HG02642 (cell line): ENCODE measurements around the gene TSPAN5.

Experiments used
- ATAC-seq: cut with Tn5 transposase; IDR thresholded peaks from one replicate; pipeline ENCODE4 v1.9.1; 2021; ENCODE audit warnings: mild to moderate bottlenecking; ENCODE audit not compliant: unreplicated experiment, poor library complexity

Gene TSPAN5

GRCh38 chr4:98625399-98625798, 33.0 kb downstream of the TSPAN5 start:
- no peak for ATAC-seq

GRCh38 chr4:98624642-98625041, 33.8 kb downstream of the TSPAN5 start:
- no peak for ATAC-seq

DNA sequence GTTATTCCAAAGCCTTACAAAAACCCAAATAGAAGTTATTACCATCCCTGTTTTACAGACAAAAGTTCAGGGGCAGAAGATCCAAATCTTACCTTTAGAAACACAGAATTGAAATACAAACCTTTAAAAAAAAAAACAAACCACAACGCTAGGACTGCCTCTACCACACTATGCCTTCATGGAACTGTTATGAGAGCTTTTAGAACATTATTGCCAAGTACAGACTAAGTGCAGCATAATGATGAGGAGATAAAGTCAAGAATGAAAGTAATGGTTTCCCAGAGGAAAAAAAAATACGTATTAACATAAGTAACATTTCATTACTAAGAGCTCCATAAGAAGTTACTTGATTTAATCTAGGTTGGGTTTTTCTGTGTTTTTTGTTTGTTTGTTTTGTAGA, 34.3 kb downstream of the TSPAN5 start:
- no peak for ATAC-seq

GRCh38 chr4:98623126-98623802, 35.1 kb downstream of the TSPAN5 start:
- no peak for ATAC-seq

GRCh38 chr4:98620087-98620784, 38.2 kb downstream of the TSPAN5 start:
- ATAC-seq = no peak

- no peak for ATAC-seq
Observed at GRCh38 chr4:98619180-98619579, 39.2 kb downstream of the TSPAN5 start.

GRCh38 chr4:98618680-98619079, 39.7 kb downstream of the TSPAN5 start:
- no peak for ATAC-seq

DNA sequence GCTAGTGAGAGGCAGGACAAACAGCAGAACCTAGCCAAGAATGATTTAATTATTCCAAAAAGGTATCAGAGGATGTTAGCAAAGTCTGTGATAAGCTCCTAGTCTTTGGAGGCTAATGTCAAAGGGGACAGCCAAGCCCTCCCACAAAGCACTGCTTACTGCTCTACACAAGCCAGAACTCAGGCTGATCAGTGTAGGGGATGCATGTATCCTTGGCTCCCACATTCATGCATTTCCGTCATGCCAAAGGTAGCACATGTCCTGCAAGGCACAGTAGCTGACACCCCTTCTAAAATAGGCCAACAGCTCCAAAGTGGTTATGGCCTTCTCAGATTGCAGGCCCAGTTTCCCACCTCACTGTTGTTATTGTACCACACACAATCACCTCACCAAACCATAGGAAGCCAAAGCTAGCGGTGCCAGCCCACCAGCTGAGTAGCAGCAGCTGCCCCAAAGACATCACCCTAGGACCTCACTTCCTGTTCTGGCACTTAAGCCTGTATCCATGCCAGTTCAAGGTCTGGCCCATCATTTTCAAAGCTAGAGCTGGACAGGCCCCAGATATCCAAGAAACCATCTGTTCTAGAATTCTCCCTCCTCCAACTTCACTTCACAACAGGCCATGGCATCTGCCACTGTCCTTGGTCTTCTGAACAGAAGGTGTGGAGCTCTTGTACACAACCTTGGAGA, 40.9 kb downstream of the TSPAN5 start:
- no peak for ATAC-seq

DNA sequence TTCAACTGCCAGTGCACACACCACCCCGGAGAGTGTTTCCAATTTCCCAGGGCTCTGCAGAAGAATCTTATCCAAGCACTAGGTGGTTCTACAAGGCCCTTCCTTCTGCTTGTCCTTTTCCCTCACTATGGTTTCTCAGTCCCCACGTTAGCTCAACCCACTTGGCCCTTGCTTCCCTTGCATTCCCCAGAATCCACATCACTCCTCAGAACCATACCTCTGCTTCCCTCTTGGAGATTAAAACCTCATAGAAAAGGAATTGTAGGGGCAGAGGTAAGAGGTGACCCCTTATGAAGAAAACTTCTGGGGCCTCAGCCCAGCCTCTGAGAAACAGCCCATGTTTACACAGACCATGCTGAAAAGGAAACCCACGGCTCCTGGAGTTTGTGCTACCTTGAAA, 42.4 kb downstream of the TSPAN5 start:
- ATAC-seq = no peak

DNA sequence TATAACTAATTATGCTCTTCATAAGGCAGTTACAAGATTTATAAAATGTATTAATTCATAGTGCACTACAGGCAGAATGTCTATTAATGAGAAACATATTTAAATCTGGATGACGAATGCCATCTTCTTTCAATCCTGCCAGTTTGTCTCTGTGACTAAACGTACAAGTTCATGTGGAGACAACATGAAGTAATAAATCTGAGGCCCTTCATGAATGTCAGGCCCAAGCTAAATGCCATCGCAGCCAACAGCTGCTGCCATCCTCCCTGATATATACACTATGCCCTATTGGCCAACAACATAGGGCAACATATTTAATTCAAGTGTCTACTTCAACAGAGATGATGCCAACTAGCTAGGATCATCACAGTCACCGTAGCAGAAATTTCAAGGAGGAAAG, 43.7 kb downstream of the TSPAN5 start:
- ATAC-seq = no peak

- no peak for ATAC-seq
Observed at GRCh38 chr4:98614094-98614493, 44.3 kb downstream of the TSPAN5 start.

DNA sequence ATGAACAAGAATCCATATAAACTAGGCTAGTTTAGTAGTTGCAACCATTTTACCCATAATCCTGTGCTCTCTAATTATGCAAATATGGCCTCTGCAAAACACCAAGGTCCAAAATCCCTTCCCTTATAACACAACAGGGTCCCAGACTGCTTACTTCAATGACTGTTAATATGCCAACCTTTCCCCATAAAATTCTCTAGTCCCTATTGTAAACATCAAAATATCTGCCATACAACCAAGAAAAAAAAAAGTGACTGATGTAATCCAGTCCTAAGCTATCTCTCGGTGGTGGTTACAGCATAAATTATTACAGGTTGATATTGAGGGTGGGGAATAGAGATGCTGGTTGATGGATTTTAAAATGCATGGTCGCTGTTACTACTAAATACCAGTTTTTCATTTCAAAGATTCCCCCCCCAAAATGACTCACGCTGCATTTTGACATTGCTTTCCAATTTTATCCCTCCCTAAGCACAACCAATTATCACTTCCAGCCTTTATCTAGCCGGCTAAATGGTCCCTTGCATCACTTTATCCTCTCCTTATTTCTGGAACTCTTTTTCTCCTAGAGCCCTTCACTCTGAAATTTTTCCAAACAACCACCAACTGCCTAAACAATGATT, 44.8 kb downstream of the TSPAN5 start:
- ATAC-seq = no peak

DNA sequence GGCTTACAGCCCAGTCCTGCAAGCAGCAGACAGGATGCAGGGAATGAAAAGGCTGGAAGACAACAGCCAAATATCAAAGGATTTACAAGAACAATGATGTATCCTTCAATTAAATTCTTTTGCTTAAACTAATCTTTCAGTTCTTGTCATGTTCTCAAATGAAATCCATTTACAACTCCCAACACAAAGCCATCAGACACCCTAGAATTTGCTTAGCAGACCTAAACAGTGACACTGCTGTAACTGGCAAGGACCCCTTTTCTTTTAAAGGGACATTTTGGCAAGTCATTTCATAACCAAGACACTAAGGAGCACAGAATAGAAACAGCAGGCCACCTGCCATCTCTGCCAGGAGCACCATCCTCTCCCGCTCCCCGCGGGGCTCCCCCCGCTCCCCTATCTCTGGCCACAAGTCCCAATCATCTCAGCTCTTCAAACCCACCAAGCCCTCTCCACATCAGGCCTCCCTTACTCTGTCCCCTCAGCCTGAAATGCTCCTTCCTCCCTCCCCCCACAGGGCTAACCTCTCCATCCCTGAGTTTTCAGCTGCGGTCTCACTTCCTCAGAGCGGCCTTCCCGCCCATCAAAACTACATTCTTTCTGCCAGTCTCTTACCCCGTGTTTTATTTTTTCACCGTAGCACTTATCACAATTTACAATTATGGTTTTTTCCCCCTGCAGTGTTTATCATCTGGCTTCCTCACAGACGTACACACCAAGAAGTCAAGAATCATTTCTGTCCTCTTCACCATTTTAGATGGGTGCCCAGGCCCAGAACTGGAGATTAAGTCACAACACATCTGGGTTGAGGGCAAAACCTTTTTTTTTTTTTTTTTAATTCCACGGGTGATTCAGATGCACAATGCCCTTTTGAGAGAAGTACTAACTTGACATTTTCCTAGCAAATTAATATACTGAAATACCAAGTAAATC, 45.8 kb downstream of the TSPAN5 start:
- ATAC-seq = peak; percentile 68

DNA sequence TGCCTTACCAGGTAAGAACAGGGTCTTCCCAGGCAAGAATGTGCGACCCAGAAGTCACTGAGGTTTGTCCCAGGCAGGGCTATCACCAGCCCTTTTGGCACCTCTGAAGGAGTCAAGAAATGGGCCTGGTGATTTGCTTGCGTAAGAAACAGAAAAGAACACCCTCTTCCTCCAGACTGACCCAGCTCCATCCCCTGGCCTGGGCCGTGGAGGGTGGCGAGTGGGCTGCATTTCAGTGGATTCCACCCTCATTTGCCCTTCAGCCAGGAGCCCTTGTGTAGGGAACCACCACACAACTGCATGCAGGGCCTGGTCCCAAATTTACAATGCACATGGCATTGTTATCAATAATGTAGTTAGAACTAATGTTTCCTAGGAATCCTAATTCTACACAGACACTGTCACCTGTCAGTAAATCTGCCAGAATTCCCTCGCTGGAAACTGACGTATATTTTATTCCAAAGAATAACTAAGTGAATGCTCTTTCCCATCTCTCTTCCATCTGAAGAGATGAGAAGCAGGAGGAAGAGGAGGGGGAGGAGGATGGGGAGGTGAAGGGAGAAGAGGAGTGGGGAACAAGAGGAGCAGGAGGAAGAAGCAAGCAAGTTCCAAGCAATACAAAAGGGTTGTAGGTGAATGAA, 46.6 kb downstream of the TSPAN5 start:
- ATAC-seq = no peak

- ATAC-seq = no peak
Observed at GRCh38 chr4:98610926-98611676, 47.3 kb downstream of the TSPAN5 start.

DNA sequence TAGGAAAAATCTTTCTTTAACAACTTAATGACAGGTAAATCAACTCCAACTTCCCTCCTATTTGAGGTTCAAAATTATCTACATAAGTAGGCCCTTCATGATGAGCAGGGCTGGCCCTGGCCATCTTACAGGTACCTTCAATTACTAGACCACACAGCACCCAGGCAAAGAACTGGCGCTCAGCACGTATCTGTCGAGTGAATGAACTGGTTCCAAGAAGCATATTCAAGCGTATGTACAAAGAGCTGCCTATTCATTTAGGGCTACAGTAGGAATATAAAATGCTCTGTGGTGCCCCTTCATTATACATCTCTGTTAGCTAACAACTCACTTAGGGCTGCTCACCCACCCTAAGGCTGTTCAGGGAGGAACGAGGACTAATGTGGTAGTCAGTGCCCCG, 48.0 kb downstream of the TSPAN5 start:
- ATAC-seq = no peak

GRCh38 chr4:98609934-98610333, 48.5 kb downstream of the TSPAN5 start:
- no peak for ATAC-seq

DNA sequence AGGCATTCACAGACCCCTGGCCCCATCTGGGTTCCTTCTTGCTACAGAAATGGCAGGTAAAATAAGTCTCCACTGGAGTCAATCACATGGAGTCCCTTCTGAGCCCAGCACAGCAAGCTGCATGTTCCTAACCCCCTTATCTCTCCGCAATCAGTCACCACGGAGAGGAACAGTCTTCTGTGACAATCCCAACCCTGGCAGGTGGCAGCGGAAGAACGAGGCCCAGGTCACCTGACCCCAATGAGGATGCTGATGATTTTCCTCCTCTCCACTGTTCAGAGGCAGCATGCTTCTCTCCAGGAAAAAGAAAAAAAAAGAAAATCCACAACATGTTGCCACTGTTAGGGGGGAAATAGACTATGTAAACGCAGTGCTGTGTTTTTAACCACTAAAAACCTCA, 50.1 kb downstream of the TSPAN5 start:
- no peak for ATAC-seq

GRCh38 chr4:98606894-98607293, 51.5 kb downstream of the TSPAN5 start:
- no peak for ATAC-seq
